SK-MEL-5 (cell line): ENCODE results near the gene MCC. TPM values are rescaled to one million over a fixed set of nuclear protein-coding genes. Genes with fewer than 3 reads are reported as not detected.

ENCODE experiments used
- DNase-seq: peaks from one replicate; pipeline ENCODE4 v3.0.0-alpha.2; 2016; ENCODE audit warnings: low read depth, low spot score
- in situ Hi-C: cut with HindIII; loops from 2 replicates; pipeline ENCODE4 v1.10.0; 2016; ENCODE audit warnings: low sequenced_read_pairs, high pct_unique_total_duplicates, low pct_unique_long_range_greater_than_20kb
- total RNA-seq: library from RNA; depleted of rRNA; stranded (reverse); fragments of >200 nt; shearing (Covaris generic); gene quantifications from 2 replicates; pipeline ENCODE4 v1.2.3, GENCODE V29; 2014

Gene MCC
- total RNA-seq, 1 experiment from 2014 or later: 48.2 TPM

- in situ Hi-C loops: no loop called here
- DNase-seq: no peak
Measured at GRCh38 chr5:113031104-113031503, 457.1 kb downstream of the MCC start.

GRCh38 chr5:113029614-113030013, 458.6 kb downstream of the MCC start:
- DNase-seq: no peak

GRCh38 chr5:113027431-113027830, 460.8 kb downstream of the MCC start:
- DNase-seq: peak; percentile 11
- in situ Hi-C loops: no loop called here

More at GRCh38 chr5:113029614-113030013, 458.6 kb downstream of the MCC start:
- in situ Hi-C loops: no loop called here

- DNase-seq: no peak
- in situ Hi-C loops: no loop called here
Measured at GRCh38 chr5:113027015-113027414, 461.2 kb downstream of the MCC start.

- in situ Hi-C loops: no loop called here
- no peak for DNase-seq
Measured at GRCh38 chr5:113026211-113026610, 462.0 kb downstream of the MCC start.

DNA sequence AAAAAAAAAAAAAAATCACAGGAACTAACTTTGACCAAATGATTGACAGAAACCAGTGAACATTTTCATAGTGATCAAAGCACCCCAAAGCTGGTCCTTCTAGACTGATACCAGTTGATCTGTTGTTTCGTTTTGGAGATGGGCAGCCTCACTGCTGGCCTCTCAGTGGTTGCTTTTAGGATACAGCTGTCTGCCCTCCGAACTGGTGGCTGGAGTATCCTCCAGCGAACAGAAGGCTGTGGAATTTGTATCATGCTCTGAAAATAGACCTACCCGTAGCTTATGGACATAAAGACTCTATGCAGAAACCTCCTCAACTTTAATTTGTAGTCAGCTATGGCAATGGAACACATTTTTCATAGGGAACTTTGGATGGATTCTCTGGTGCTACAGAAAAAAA, 462.7 kb downstream of the MCC start:
- in situ Hi-C loops: no loop called here
- DNase-seq: no peak

GRCh38 chr5:113024076-113024697, 464.1 kb downstream of the MCC start:
- in situ Hi-C loops: no loop called here
- DNase-seq: no peak

DNA sequence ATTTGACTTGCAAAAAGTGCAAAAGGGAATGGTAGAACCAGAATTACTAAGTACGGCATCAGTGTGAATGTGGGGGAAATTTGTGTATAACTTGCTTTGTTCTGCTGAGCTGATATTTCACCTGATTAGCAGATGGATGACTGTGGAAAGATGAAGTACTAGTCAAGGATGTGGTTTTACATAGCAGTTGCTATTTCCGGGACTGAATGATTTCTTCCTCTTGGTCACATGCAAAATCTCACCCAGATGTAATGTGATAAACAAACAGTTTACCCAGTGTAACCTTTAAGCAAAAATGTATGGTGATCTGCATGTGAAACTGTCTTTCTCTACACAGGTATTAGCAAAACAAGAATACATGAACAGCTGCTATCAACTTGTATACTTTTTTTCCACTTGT, 465.6 kb downstream of the MCC start:
- in situ Hi-C loops: no loop called here
- DNase-seq: peak; percentile 24

GRCh38 chr5:113020461-113021273, 467.6 kb downstream of the MCC start:
- no peak for DNase-seq
- in situ Hi-C loops: no loop called here

- in situ Hi-C loops: no loop called here
- DNase-seq: no peak
Measured at GRCh38 chr5:113017881-113018635, 470.2 kb downstream of the MCC start.

- in situ Hi-C loops: no loop called here
- DNase-seq: no peak
Measured at GRCh38 chr5:113005454-113005853, 482.8 kb downstream of the MCC start.

- no peak for DNase-seq
- in situ Hi-C loops: no loop called here
Measured at GRCh38 chr5:113003763-113004162, 484.5 kb downstream of the MCC start.

DNA sequence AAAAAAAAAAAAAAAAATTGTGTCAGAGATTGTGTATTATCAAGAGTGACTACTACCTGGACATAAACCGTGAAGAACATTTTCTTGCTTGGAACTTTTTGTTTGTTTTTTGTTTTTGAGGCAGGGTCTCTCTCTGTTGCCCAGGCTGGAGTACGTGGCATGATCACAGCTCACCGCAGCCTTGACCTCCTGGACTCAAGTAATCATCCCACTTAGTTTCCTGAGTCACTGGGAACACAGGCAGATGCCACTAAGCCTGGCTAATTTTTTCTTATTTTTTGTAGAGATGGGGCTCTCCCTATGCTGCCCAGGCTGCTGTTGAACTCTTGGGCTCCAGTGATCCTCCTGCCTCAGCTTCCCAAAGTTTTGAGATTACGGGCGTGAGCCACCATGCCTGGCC, 485.8 kb downstream of the MCC start:
- no peak for DNase-seq
- in situ Hi-C loops: no loop called here

- no peak for DNase-seq
- in situ Hi-C loops: no loop called here
Measured at GRCh38 chr5:113000466-113000865, 487.8 kb downstream of the MCC start.

- DNase-seq: peak; percentile 86
- in situ Hi-C loops: no loop called here
Measured at GRCh38 chr5:112998296-112998695, 490.0 kb downstream of the MCC start.

GRCh38 chr5:112996830-112997374, 491.4 kb downstream of the MCC start:
- in situ Hi-C loops: no loop called here
- no peak for DNase-seq

DNA sequence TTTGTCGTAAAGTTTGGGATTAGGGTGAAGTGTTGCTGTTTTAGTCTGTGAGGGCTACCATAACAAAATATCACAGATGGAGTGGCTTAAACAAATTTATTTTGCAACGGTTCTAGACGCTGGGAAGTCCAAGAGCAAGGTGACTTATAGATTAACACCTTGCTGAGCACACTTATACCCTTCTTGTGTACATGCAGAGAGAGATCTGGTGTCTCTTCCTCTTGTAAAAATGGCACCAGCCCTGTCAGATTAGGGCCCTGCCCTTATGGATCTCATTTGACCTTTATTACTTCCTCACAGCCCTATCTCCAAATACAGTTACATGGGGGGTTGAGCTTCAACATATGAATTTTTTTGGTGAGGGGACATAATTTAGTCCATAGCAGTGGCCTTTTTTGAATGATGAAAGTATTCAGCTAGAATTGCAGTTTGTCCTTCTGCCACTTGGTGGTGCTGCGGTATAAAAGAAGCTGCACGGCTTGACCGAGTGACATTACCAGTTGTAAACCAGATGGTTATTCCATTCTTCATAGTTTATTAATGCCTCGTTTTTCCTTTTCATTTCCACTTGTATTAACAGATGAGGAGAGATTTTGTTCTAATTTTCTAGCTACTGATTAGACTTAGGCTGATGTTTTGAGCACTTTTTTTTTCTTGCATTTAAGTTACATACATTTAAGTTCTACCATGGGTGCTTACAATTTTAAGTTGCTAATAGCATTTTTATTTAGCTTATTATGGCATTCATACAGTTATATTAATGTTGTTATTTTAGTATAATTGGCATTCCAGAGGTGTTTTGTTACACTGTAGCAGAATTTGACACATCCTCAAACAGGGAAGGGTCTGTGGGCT, 492.3 kb downstream of the MCC start:
- peak; percentile 74 for DNase-seq
- in situ Hi-C loops: no loop called here
